SW 1271 (cell line): ENCODE data around the gene C11orf21.
"Not testable (repeated sequence)": the region's sequence is repeated elsewhere in the genome, so short reads cannot be mapped to it uniquely, and the experiment has no call there.

Experiments used
- DNase-seq, 2 experiments: peaks; one replicate each; lab custom pipeline; 2025; lab: John Stamatoyannopoulos, UW

C11orf21 gene

DNA sequence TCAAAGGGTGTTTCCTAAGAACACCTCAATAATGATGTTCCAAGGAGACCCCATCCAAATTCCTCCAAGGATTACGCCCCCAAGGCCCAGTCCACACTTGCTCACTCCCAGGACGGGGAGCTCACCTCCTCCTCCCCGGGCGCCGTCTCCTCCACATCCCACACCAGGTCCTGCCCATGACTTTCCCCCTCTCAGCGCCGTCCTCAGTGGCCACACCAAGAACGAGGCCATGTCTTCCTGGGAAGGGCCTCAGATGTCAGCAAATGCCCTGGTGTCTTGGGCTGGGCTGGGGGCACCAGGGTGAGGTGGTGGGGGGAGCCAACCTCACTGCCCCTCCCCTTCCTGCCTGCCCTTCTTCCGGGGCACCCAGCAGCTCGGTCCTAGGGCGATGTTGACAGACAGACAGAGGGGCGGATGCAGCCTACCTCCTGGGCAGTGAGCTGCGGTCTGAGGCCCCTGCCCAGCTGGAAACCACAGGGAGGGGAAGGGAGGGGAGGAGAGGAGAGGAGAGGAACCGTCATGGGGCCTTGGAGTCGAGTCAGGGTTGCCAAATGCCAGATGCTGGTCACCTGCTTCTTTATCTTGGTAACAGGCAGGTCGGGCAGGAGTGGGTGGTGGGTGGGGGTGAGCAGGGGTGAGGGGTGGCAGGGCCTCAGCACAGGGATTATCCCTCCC lies at the start of gene C11orf21, which contains the start of gene TSPAN32:
Gene C11orf21 (minus strand): TSS at position 288 of the 675 bp plus-strand sequence. CDS start 110 bp downstream, at position 178.
Gene TSPAN32 (plus strand): TSS at position 383 of the 675 bp plus-strand sequence. CDS start 137 bp downstream, at position 520.
- DNase-seq, result no peak

- no peak for DNase-seq
These were observed 47.3 kb upstream of the C11orf21 start for GRCh38 chr11:2348986-2349385.

DNA sequence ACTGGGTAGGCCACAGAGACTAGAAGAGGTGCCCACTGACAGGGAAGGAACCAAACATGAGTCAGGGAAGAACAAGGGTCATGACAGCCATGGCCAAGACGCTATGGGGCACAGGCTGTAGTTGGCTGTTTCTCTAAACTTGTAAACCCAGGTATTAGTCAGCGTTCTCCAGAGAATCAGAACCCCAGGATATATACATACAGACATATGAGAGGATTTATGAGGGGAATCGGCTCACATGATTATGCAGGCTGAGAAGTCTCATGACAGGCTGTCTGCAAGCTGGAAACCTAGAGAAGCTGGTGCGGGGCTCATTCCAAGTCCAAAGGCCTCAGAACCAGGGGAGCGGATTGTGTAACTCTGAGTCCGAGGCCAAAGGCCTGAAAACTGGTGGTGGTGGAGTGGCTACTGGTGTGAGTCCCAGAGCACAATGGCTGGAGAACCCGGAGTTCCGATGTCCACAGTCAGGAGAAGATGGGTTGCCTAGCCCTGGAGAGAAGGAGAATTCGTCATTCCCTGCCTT lies 45.7 kb upstream of the C11orf21 start:
- no peak for DNase-seq

DNA sequence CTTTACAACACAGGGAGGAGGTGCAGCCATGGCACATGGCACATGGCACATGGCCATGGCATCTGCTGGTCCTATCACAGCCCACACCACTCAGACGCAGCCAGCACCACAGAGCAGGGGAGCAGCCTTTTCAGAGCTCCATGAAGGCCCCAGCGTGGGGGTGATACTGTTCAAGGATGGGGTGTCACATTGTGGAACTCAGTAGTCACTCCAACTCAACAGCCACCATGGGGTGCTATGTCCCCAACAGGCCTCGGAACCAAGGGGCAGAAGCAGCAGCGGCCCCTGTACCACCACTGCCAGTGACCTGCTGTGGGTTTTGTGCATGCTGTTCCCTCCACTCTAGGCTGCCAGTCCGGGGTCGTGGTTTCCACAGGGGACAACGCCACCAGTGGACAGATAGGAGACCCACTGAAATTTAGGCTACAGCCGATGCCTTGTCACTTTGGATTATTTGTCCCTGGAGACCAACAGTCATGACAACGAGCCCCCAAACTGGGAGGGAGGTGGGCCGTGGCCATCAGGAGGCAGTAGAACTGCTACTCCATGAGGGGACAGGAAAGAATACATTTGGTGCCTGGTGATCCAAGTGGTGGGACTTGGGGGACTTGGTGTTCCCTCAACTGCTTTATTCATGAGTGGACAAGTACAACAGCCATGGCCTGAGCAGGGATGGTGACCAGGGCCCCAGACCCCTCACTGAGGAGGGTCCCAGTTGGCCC lies 45.0 kb upstream of the C11orf21 start:
- DNase-seq, result no peak

DNA sequence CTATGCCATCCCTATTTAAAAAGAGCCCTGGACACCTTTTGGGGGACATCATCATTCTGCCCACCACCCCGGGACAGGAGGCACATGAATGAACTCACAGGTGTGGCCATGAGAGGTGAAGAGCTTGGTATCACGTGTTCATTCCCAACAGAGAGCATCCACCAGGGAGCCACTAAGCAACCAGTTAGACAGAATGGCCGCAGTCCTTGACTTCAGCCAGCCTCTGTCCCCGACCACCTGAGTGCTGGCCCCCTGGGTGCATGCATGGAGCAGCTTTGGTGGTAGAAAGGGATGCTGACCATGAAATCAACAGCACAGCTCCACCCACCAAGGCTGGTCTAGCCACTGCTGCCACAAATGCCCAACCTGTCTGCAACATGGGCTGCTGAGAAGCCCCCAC lies 44.3 kb upstream of the C11orf21 start:
- DNase-seq, result no peak

DNA sequence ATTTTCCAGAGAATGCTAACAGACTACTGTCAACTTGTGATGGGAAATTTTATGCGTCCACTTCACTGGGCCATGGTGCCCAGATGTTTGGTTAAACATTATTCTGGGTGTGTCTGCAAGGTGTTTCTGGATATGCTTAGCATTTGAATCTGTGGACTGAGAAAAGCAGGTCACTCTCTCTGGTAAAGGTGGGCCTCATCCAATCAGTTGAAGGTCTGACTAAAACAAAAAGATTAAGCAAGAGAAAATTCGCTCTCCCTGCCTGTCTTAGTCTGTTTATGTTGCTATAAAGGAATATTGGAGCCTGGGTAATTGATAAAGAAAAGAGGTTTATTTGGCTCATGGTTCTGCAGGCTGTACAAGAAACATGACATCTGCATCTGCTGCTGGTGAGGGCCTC lies 43.3 kb upstream of the C11orf21 start:
- no peak for DNase-seq

- no peak for DNase-seq
These were observed 41.8 kb upstream of the C11orf21 start for GRCh38 chr11:2343502-2343901.

DNA sequence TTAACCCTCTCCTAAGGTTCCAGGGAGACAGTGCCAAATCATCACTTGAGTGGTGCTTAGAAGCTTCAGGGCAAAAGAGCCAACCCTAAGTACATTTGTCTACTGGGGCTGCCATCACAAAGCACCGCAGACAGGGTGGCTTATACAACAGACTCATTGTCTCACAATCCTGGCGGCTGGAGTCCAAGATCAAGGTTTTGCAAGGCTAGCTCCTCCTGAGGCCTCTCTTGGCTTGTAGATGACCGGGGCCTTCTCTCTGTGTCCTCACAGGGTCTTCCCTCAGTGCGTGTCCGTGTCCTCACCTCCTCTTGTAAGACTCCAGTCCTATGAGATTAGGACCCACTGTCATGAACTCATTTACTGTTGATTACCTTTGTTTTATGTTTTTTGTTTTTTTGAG lies 41.3 kb upstream of the C11orf21 start:
- no peak for DNase-seq

DNA sequence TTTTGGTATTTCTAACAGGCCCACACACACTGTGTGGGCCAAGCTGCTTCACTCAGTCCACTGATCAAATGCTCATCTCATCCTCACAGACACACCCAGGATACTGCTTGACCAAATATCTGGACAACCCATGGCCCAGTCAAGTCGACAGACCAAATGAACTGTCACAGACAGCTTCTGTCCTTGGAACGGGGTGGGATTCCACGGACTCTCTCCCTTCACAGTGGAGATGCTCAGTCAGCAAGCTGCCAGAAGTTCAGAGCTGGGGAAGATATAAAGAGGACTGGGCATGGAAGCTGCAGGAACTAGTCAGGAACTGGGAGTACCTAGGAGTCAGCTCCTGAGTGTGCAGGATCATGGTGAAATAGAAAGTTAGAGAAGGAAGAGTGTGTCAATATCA lies 40.8 kb upstream of the C11orf21 start:
- DNase-seq, result no peak

DNA sequence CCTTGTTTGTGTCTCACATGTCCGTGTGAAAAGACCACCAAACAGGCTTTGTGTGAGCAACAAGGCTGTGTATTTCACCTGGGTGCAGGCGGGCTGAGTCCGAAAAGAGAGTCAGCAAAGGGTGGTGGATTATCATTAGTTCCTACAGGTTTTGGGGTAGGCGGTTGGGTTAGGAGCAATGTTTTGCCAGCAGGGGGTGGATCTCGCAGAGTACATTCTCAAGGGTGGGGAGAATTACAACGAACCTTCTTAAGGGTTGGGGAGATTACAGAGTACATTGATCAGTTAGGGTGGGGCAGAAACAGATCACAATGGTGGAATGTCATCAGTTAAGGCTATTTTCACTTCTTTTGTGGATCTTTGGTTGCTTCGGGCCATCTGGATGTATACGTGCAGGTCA lies 37.0 kb upstream of the C11orf21 start:
- DNase-seq, result not testable (repeated sequence)

- not testable (repeated sequence) for DNase-seq
These were observed 33.6 kb upstream of the C11orf21 start for GRCh38 chr11:2335286-2335685.

- DNase-seq, result not testable (repeated sequence)
These were observed 31.9 kb upstream of the C11orf21 start for GRCh38 chr11:2333486-2334205.

- DNase-seq, result not testable (repeated sequence)
These were observed 30.9 kb upstream of the C11orf21 start for GRCh38 chr11:2332569-2332968.

DNA sequence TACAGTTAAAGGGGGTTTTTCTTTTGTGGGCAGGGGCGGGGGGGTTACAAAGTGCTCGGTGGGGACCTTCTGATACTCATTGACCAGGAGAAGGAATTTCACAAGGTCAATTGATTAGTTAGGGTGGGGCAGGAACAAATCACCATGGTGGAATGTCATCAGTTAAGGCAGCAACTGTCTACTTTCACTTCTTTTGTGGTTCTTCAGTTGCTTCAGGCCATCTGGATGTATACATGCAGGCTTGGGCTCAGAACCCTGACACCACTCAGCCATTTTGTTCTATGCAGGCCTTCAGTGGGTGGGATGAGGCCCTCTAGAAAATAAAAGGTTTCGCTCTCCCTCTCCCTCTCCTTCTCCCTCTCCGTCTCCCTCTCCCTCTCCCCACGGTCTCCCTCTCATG lies 29.7 kb upstream of the C11orf21 start:
- no peak for DNase-seq

DNA sequence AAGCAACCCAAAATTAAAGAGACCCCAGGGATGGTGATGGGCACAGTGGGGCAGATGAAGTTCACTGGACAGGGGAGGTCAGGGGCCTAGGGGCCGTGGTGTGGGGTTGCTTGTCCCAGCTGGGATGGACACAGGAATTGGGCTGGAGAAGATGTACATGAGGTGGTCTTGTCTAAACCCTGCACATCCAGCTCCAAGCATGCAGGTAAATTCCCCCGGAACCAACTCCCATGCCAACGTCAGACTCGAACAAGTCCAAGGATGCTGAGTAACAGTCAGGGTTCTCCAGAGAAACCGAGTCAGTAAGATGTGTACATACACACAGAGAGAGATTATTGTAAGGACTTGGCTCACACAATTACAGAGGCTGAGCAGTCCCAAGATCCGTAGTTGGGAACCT lies 29.0 kb upstream of the C11orf21 start:
- no peak for DNase-seq

DNA sequence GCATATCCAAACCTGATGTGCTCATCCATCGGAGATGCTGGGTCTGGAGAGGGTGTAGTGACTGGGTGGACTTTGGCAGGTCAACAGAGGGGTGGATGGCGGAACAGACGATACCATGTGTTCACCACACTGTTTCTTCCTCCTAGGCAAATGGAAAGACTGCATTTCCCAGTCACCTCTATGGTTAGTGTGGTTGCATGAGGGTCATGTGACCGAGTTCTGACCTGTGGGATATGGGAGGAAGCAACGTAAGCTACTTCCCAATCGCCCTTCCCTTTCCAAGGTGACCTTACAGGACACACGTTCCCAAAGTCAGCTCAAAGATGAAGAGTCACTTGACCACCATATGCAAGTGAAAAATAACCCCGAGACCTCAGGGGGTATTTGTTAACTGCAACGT lies 27.8 kb upstream of the C11orf21 start:
- DNase-seq, result no peak

DNA sequence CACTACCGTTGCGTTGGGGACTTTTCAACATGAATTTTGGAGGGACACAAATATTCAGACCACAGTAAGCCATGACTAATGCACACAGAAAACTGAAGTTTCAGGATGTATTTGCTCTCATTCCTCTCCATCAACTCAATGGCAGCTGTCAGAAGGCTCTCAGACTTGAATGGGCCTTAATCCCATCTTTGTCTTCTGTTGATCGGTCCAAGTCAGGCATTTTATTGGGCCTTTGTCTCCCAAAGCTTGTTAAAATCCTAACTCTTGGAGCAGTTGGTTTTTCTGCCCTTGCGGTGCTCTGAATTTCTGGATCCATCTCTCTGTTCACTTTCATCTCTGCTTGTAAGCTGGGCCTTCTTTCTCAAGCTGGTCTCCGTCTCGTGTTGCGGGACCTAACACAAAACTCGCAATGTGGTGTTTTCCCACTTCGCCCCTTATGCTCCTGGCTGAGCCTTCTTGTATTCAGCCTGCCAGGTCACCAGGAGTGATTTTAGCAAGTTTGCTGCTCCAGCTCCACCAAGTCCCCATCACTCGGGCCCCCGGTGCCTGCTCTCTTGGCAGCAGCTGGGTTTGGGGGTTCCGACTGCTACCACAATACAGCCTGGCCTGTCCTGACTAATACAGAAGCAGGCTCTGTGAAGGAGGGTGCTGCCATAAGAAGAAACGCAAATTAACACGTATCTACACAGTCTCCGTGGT lies 27.1 kb upstream of the C11orf21 start:
- DNase-seq, result no peak

DNA sequence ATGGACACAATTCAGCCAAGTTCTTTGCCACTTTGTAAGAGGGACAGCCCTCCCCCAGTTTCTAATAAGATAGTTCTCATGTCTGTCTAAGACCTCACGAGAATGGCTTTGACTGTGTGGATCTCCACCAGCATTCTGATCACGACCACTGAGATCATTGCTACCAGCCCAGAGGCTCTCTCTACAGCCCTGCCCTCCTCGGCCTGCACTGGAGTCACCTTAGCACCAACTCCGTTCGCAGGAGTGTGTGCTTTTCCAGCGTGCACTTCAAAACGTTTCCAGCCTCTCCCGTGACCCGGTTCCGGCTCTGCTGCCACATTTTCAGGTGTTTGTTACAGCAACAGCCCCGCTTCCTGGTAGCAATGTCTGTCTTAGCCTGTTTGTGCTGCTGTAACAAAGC lies 26.3 kb upstream of the C11orf21 start:
- DNase-seq, result no peak

GRCh38 chr11:2327032-2327431 lies 25.3 kb upstream of the C11orf21 start:
- DNase-seq, result no peak

DNA sequence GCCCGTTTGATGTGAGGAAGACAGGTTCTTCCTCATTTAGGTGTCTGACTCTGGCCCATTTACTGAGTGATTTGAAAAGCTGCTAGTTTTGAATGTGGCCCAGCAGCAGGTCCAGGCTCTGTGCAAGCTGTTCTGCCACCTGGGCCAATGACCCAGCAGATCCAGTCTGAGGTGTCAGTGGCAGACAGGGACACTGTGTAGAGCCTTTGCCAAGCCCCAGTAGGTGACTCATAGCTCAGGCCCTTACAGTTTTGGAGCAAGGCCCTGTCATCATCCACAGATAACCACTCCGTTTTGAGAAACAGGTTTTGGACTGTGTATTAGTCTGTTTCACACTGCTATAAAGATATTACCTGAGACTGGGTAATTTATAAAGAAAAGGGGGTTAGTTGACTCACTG lies 24.0 kb upstream of the C11orf21 start:
- no peak for DNase-seq

GRCh38 chr11:2325123-2325522 lies 23.4 kb upstream of the C11orf21 start:
- no peak for DNase-seq

- DNase-seq, result no peak
These were observed 19.6 kb upstream of the C11orf21 start for GRCh38 chr11:2321311-2321683.
